G401 (cell line): ENCODE results near the gene CHD9. TPM values are rescaled to one million over a fixed set of nuclear protein-coding genes. Genes with fewer than 3 reads are reported as not detected.
"Not testable (repeated sequence)": the region's sequence is repeated elsewhere in the genome, so short reads cannot be mapped to it uniquely, and the experiment has no call there.

Experiments
- DNase-seq: peaks from one replicate; pipeline ENCODE4 v3.0.0-alpha.2; 2015; ENCODE audit warnings: low spot score
- in situ Hi-C: cut with HindIII; loops from 2 replicates; pipeline ENCODE4 v1.10.0; 2016; ENCODE audit warnings: low sequenced_read_pairs, mixed read lengths
- total RNA-seq: library from RNA; depleted of rRNA; stranded (reverse); fragments of >200 nt; shearing (Covaris generic); gene quantifications from 2 replicates; pipeline ENCODE4 v1.2.3, GENCODE V29; 2014

The CHD9 gene
- total RNA-seq, 1 experiment from 2014 or later, result 31.1 TPM

DNA sequence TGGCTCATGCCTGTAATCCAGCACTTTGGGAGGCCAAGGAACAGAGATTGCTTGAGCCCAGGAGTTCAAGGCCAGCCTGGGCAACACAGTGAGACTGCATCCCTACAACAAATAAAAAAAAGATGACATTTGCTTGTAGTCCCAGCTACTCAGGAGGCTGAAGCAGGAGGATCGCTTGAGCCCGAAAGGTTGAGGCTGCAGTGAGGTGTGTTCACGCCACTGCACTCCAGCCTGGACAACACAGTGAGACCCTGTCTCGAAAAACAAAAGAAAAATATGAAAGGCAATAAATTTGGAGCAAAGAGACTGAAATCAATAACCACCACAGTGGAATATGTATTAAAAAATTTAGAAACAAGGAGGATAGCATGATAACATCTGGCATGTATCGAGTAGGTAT, 235.7 kb downstream of the CHD9 start:
- in situ Hi-C loops, result no loop called here
- DNase-seq, result no peak

- in situ Hi-C loops, result no loop called here
- no peak for DNase-seq
These were observed 237.1 kb downstream of the CHD9 start for GRCh38 chr16:53291757-53292392.

DNA sequence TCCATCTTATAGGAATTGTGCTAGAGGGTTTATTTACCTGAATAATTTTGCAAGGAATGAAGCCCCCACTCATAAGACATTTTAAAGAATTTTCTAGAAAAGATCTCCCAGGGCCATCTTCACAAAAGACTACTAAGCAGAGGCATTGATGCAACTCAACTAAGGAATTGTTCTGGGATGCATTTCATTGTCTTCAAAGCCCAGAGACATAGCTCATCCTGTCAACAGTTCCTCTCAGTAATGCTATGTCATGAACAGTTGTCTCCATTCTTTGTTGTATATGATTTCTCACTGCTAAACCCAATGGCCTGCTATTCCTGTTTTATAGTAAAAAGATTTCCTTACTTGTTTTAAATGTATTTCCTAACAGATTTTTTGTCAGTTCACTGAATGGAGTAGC, 242.7 kb downstream of the CHD9 start:
- in situ Hi-C loops, result no loop called here

DNA sequence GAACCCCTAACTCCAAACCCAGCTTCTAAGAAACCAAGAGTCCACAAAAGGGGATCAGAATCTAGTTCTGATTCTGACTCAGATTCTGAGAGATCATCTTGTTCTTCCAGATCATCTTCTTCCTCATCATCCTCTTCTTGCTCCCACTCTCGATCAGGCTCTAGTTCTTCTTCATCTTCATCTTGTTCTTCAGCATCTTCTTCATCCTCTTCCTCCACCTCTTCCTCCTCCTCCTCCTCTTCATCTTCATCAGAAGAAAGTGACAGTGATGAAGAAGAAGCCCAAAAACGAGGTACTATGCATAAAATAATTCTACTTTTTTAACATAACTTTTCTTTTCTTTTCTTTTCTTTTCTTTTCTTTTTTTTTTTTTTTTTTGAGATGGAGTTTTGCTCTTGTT, 249.5 kb downstream of the CHD9 start:
- DNase-seq, result no peak
- in situ Hi-C loops, result no loop called here

More for the DNA sequence above, 242.7 kb downstream of the CHD9 start:
- no peak for DNase-seq

DNA sequence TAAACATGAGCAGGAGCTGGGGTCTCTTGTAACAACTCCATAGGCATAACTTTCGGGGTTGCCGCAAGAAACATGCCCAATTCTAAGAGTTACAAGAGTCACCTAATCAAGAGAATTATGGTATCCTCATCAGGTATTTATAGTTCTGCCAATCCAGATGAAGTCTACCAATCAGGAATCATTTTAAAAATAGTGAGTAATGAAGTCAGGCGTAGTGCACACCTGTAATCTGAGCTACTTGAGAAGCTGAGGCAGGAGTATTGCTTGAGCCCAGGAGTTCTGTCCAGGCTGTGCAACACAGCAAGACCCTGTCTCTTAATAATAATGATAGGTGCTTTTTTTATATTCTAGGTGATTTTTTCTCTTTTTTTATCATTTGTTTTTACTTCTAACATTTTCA, 251.0 kb downstream of the CHD9 start:
- in situ Hi-C loops, result no loop called here
- no peak for DNase-seq

GRCh38 chr16:53309457-53309856, 254.7 kb downstream of the CHD9 start:
- no peak for DNase-seq
- in situ Hi-C loops, result no loop called here

GRCh38 chr16:53320992-53321391, 266.2 kb downstream of the CHD9 start:
- in situ Hi-C loops, result no loop called here
- DNase-seq, result no peak

GRCh38 chr16:53323924-53324323, 269.1 kb downstream of the CHD9 start:
- DNase-seq, result no peak
- in situ Hi-C loops, result no loop called here

GRCh38 chr16:53330991-53331390, 276.2 kb downstream of the CHD9 start:
- in situ Hi-C loops, DNase-seq: not testable (repeated sequence)

DNA sequence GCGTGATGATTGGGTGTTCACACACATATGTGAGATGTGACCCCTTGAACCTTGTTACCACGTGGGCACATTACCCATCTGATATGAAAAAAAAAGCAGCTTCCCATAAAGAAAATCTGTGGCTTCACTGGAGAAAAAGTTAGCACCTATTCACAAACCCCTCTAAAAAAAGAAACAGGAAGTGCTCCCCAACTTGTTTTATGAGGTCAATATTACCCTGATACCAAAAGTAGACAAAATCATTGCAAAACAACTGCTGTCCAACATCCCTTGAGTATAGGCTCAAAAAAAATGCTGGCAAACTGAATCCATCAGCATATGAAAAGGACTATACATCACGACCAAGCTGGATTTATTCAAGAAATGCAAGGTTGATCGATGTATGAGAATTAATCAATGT, 279.8 kb downstream of the CHD9 start:
- in situ Hi-C loops, result no loop called here
- no peak for DNase-seq

- in situ Hi-C loops, result no loop called here
These were observed 282.5 kb downstream of the CHD9 start for GRCh38 chr16:53337294-53337693.

GRCh38 chr16:53341792-53342191, 287.0 kb downstream of the CHD9 start:
- no peak for DNase-seq
- in situ Hi-C loops, result no loop called here

More at GRCh38 chr16:53337294-53337693, 282.5 kb downstream of the CHD9 start:
- no peak for DNase-seq

- no peak for DNase-seq
- in situ Hi-C loops, result no loop called here
These were observed 300.3 kb downstream of the CHD9 start for GRCh38 chr16:53355064-53355463.

- in situ Hi-C loops, result no loop called here
These were observed 301.9 kb downstream of the CHD9 start for GRCh38 chr16:53356478-53357207.

DNA sequence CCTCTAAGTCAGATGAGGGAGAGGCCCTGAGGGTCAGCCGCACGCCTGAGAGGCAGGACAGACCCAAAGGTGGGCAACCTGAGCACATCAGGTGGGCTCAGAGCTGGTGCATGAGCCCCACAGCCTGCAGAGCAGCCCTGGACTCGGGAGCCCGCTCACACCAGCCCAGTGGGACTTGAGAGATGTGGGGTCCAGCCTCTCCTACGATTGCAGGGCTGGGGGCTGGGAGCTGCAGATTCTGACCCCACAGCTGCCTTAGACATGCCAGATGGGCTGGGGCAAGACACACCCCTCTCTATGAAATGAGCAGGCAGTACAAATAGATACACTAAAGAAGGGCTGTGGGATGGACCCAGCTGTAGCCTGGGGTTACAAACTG, 302.4 kb downstream of the CHD9 start:
- in situ Hi-C loops, result no loop called here
- DNase-seq, result no peak

More at GRCh38 chr16:53356478-53357207, 301.9 kb downstream of the CHD9 start:
- no peak for DNase-seq

DNA sequence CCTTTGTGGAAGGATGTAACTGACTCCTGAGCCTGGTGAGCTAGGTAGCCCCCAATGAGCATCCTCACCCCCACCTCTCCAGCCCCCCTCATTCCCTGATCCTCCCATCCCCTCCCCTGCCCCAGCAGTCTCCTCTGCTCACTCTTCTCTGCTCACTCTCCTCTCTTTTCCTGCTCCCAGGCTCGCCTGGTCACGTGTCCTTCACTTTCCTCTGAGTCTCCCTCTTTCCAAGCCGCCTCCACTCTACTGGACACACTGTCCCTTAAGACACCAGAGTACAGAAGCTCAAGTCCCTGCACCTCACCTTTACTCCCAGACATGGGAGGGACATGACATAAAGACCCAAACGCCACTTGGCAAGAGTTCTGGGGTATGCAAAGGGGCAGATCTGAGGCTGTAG, 303.2 kb downstream of the CHD9 start:
- in situ Hi-C loops, result no loop called here

DNA sequence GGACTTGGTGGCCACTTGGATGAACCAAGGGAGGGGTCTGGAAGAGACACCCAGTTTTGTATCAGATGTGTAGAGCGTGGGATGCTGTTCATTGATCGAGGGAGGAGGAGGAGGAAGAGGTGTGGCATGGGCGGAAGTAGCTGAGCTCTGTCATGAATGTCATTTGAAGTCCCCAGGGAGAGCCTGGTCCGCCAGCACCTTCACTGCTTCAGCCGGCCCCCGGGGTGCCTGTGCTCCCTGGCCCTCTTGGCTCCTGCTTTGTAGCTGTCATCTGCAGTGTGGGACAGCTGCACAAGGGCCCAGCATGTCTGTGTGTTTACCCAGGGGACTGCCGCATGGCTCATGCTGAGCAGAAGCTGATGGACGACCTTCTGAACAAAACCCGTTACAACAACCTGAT, 304.1 kb downstream of the CHD9 start:
- in situ Hi-C loops, result no loop called here
- no peak for DNase-seq

More for the DNA sequence above, 303.2 kb downstream of the CHD9 start:
- DNase-seq, result no peak

GRCh38 chr16:53369921-53370320, 315.1 kb downstream of the CHD9 start:
- no peak for DNase-seq

DNA sequence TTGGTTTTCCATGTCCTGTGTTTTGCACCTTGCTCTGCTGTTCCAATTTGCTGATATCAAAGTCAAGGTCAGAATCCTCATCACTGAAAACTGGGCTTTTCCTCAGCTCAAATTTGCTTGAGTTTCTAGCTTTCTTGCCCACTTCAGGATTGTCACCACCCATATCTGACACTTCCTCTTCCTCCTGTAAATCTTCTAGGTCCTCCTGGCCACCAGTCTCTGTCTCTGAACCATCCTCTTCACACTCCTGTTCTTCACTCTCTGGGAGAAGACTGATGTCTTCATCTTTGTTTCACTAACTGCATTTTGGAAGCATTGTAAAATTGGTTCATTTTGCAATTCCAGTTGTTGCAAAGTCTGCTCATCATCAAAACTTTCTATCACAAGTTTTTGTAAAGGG, 316.0 kb downstream of the CHD9 start:
- in situ Hi-C loops, result no loop called here
- DNase-seq, result no peak

More at GRCh38 chr16:53369921-53370320, 315.1 kb downstream of the CHD9 start:
- in situ Hi-C loops, result no loop called here

DNA sequence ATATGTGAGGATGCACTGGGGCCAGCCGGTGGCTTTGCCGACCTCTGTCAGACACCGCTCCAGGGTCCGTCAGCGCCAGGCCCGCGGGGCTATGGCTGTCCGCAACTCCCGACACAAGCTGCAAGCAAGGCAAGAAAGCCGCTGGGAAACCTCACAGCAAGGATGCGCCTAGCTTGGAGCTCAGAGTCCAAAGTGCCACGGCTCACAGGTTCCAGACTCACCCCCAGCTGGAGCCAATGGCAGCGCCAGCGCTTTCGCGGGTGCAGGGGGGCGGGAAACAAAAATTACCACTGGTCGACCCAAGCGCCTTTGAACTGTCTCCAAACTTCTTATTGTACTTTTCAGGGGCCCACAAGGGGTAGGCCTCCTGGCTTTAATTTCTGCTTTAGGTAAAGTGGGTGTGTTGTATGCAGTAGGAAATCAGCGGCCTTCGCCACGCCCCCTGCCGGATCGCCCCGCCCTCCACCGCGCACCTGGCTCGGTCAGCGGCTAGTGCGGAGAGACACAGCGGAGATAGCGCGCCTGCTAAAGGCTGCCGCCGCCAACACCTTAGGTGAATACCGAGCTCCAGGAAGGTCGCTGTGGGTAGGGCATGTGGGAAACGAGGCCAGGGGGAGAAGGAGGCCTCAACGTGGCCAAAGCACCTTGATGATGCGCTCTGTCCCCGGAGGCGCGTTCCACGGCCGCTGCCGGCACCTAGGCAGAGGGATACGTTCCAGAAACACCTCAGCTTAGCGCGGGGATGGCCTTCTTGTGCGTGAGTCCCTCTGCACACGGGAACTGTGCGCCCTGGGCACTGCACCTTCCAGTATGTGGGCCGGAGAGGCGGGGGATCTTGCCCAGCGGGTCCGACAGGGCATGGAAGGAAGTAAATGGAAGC, 318.4 kb downstream of the CHD9 start:
- DNase-seq, result no peak
- in situ Hi-C loops, result no loop called here
